Stimulated activated CD4-positive, alpha-beta T cell treated with anti-CD3 and anti-CD28 coated beads, TNF-alpha, amount 100 ng/mL, for 24 hours (primary cell): ENCODE measurements around the gene PUM2.
"Not testable (repeated sequence)": the region's sequence is repeated elsewhere in the genome, so short reads cannot be mapped to it uniquely, and the experiment has no call there.

Experiments
- DNase-seq, 3 experiments: peaks; one replicate each; pipeline ENCODE4 v3.0.0-alpha.2; 2020; ENCODE audit warnings: low read depth in 3 of 3

Gene PUM2

GRCh38 chr2:20350753-20351554 is at the start of gene PUM2:
PUM2 (minus strand) TSS chr2:20350844; CDS start chr2:20327360, 23,484 bp downstream.
- peak; percentile 87 to 92 (median 92) for DNase-seq

- DNase-seq = no peak
These were observed 49.7 kb upstream of the PUM2 start for GRCh38 chr2:20400306-20400705.

- no peak for DNase-seq
These were observed 48.4 kb upstream of the PUM2 start for GRCh38 chr2:20398956-20399567.

- no peak for DNase-seq
These were observed 47.3 kb upstream of the PUM2 start for GRCh38 chr2:20397811-20398447.

GRCh38 chr2:20396356-20397000 is 45.8 kb upstream of the PUM2 start:
- DNase-seq = no peak

GRCh38 chr2:20393986-20394385 is 43.3 kb upstream of the PUM2 start:
- no peak for DNase-seq

GRCh38 chr2:20391951-20392699 is 41.5 kb upstream of the PUM2 start:
- DNase-seq = no peak

GRCh38 chr2:20390524-20391123 is 40.0 kb upstream of the PUM2 start:
- DNase-seq = no peak

GRCh38 chr2:20384953-20385352 is 34.3 kb upstream of the PUM2 start:
- no peak for DNase-seq

GRCh38 chr2:20382965-20383810 is 32.5 kb upstream of the PUM2 start:
- no peak for DNase-seq

- DNase-seq = no peak
These were observed 30.8 kb upstream of the PUM2 start for GRCh38 chr2:20381457-20381856.

GRCh38 chr2:20378891-20379519 is 28.4 kb upstream of the PUM2 start:
- DNase-seq = no peak

- no peak for DNase-seq
These were observed 27.7 kb upstream of the PUM2 start for GRCh38 chr2:20378341-20378740.

GRCh38 chr2:20377741-20378140 is 27.1 kb upstream of the PUM2 start:
- DNase-seq = no peak

GRCh38 chr2:20374982-20375381 is 24.3 kb upstream of the PUM2 start:
- not testable (repeated sequence) for DNase-seq

- DNase-seq = no peak
These were observed 22.4 kb upstream of the PUM2 start for GRCh38 chr2:20372896-20373640.

- no peak for DNase-seq
These were observed 20.8 kb upstream of the PUM2 start for GRCh38 chr2:20371323-20372025.

- no peak for DNase-seq
These were observed 19.5 kb upstream of the PUM2 start for GRCh38 chr2:20370191-20370590.
